Uterus (tissue), 4 donors: Measurements from ENCODE around the gene GNPTAB. TPM values are rescaled to one million over a fixed set of nuclear protein-coding genes. Genes with fewer than 3 reads are reported as not detected.
"Not testable (repeated sequence)": the region's sequence is repeated elsewhere in the genome, so short reads cannot be mapped to it uniquely, and the experiment has no call there.

Source experiments
- DNase-seq, 2 donors: peaks; one replicate each; pipeline ENCODE4 v3.0.0-alpha.2; 2019 to 2020
- H3K27ac ChIP-seq, 2 donors: fragments of 200-600 bp; sonication (generic); 1 replicate in 1 of 2; 2 replicates in 1 of 2; pipeline ENCODE4 v1.5.1; 2016 to 2018
- H3K27me3 ChIP-seq, 2 donors: fragments of 200-600 bp; sonication (generic); one replicate each; pipeline ENCODE4 v1.5.1; 2018 to 2019; ENCODE audit warnings: control low read depth in 1 of 2
- H3K36me3 ChIP-seq, 2 donors: fragments of 200-600 bp; sonication (generic); one replicate each; pipeline ENCODE4 v1.5.1; 2019; ENCODE audit warnings: control low read depth in 1 of 2
- H3K4me1 ChIP-seq, 2 donors: fragments of 200-600 bp; sonication (generic); one replicate each; pipeline ENCODE4 v1.5.1; 2018 to 2019; ENCODE audit warnings: control low read depth in 1 of 2
- H3K4me3 ChIP-seq, 2 donors: fragments of 200-600 bp; sonication (generic); 1 replicate in 1 of 2; 2 replicates in 1 of 2; pipeline ENCODE4 v1.5.1; 2018 to 2019; ENCODE audit warnings: mild to moderate bottlenecking in 1 of 2
- H3K9me3 ChIP-seq, 2 donors: fragments of 200-600 bp; sonication (generic); one replicate each; pipeline ENCODE4 v1.5.1; 2019; ENCODE audit warnings: control low read depth in 1 of 2
- CTCF ChIP-seq, 4 experiments: fragments of 200-600 bp in 2 of 4; fragments of 450-650 bp in 2 of 4; sonication (generic) in 2 of 4; IDR thresholded peaks; one replicate each; pipeline ENCODE4 v1.5.1; 2016 to 2019; ENCODE audit warnings: antibody characterized with exemption in 4 of 4, mild to moderate bottlenecking in 2 of 4, moderate library complexity in 1 of 4
- POLR2A ChIP-seq, 2 donors: fragments of 450-650 bp; IDR thresholded peaks; one replicate each; pipeline ENCODE4 v1.6.1; 2016; ENCODE audit warnings: antibody characterized with exemption in 2 of 2, mild to moderate bottlenecking in 1 of 2, moderate library complexity in 1 of 2
- intact Hi-C: fragments of 100-400 bp; cut with DNase I; formaldehyde crosslinking; loops from one replicate; pipeline ENCODE4 v1.15.1; 2023; ENCODE audit warnings: low total_unique reads
- total RNA-seq, 4 donors: library from RNA; depleted of rRNA in 3 of 4; stranded (reverse); fragments of >200 nt in 3 of 4; gene quantifications; one replicate each; pipeline versions ENCODE4 v1.1.0 to v1.2.4, GENCODE V29; 2014 to 2023
- donor health status: DM: yes; HTN: yes; CAD: no.

The GNPTAB gene
- total RNA-seq, 4 donors from 2014 or later: 3.8 to 38.7 (median 26.1) TPM

GRCh38 chr12:101876322-101876860 is 45.6 kb upstream of the GNPTAB start:
- no peaks in the 10 kb centered on the region for H3K36me3 ChIP-seq
- peak overlapping the region; percentile 89 to 93 for H3K4me3 ChIP-seq
- H3K9me3 ChIP-seq: no peaks in the 10 kb centered on the region
- intact Hi-C loops: no loop called here
- peak overlapping the region; percentile 96 to 98 for H3K27ac ChIP-seq
- TF ChIP-seq CTCF (IDR thresholded peaks at IDR 0.05): no peak
- no peak for TF ChIP-seq POLR2A (IDR thresholded peaks at IDR 0.05)
- H3K27me3 ChIP-seq: no peaks in the 10 kb centered on the region
- no peaks in the 10 kb centered on the region for H3K4me1 ChIP-seq
- no peak for DNase-seq

GRCh38 chr12:101875162-101875561 is 44.4 kb upstream of the GNPTAB start:
- Histone ChIP-seq H3K27me3 (no peaks in the 10 kb centered on the region), H3K9me3 (no peaks in the 10 kb centered on the region), H3K36me3 (no peaks in the 10 kb centered on the region), H3K4me1 (no peaks in the 10 kb centered on the region), H3K4me3 (no peak overlapping the region), H3K27ac (peak overlapping the region; percentile 96 to 98)
- TF ChIP-seq CTCF (IDR thresholded peaks at IDR 0.05): no peak
- TF ChIP-seq POLR2A (IDR thresholded peaks at IDR 0.05): no peak
- intact Hi-C loops: no loop called here
- DNase-seq: no peak

GRCh38 chr12:101870925-101871324 is 40.2 kb upstream of the GNPTAB start:
- no peak overlapping the region for H3K4me3 ChIP-seq
- intact Hi-C loops: no loop called here
- TF ChIP-seq POLR2A (IDR thresholded peaks at IDR 0.05): no peak
- TF ChIP-seq CTCF (IDR thresholded peaks at IDR 0.05): no peak
- H3K9me3 ChIP-seq: no peaks in the 10 kb centered on the region
- no peak for DNase-seq
- H3K27ac ChIP-seq: no peak overlapping the region
- H3K4me1 ChIP-seq: no peaks in the 10 kb centered on the region
- H3K27me3 ChIP-seq: no peaks in the 10 kb centered on the region
- no peaks in the 10 kb centered on the region for H3K36me3 ChIP-seq

- H3K4me1 ChIP-seq, H3K27ac ChIP-seq, H3K4me3 ChIP-seq, DNase-seq, H3K36me3 ChIP-seq, intact Hi-C loops, H3K9me3 ChIP-seq, H3K27me3 ChIP-seq: not testable (repeated sequence)
Measured at GRCh38 chr12:101867619-101868018, 36.9 kb upstream of the GNPTAB start.

GRCh38 chr12:101866615-101867373 is 36.0 kb upstream of the GNPTAB start:
- TF ChIP-seq CTCF (IDR thresholded peaks at IDR 0.05) (no peak), POLR2A (IDR thresholded peaks at IDR 0.05) (no peak)
- intact Hi-C loops: no loop called here
- no peak for DNase-seq
- Histone ChIP-seq H3K4me3 (no peak overlapping the region), H3K9me3 (no peaks in the 10 kb centered on the region), H3K27me3 (no peaks in the 10 kb centered on the region), H3K36me3 (no peaks in the 10 kb centered on the region), H3K4me1 (no peaks in the 10 kb centered on the region), H3K27ac (no peak overlapping the region)
